HL-60 (cell line): Measurements from ENCODE around the gene KAT6B.

ENCODE experiments used
- DNase-seq, 2 experiments: peaks; one replicate each; pipeline ENCODE4 v3.0.0-alpha.2; 2010 to 2020; ENCODE audit warnings: low read depth in 1 of 2, low spot score in 1 of 2
- H3K27ac ChIP-seq: fragments of 250-450 bp; sonication (Bioruptor Pico); replicated peaks from 2 replicates; pipeline ENCODE4 v1.5.1; 2020; ENCODE audit warnings: mild to moderate bottlenecking, moderate library complexity
- H3K27me3 ChIP-seq: fragments of 250-450 bp; sonication (Bioruptor Pico); 2 replicates; pipeline ENCODE4 v1.5.1; 2021; ENCODE audit warnings: mild to moderate bottlenecking, moderate library complexity; ENCODE audit not compliant: insufficient read depth, poor library complexity, severe bottlenecking
- H3K4me3 ChIP-seq: replicated peaks from 2 replicates; pipeline ENCODE4 v1.5.1; 2011; ENCODE audit warnings: mild to moderate bottlenecking, control low read depth, low read length; ENCODE audit not compliant: insufficient read depth
- GABPA ChIP-seq: IDR thresholded peaks from 2 replicates; pipeline ENCODE4 v1.6.1; 2012; ENCODE audit warnings: low read depth
- POLR2AphosphoS5 ChIP-seq: IDR thresholded peaks from 2 replicates; pipeline ENCODE4 v1.6.1; 2012; ENCODE audit warnings: low read depth
- SPI1 ChIP-seq: IDR thresholded peaks from 2 replicates; pipeline ENCODE4 v1.6.1; 2012; ENCODE audit warnings: low read depth, mild to moderate bottlenecking, borderline replicate concordance
- TF ChIP-seq, protein P1 (sequence below): IDR thresholded peaks from one replicate; pipeline ENCODE4 v1.5.1; 2011; ENCODE audit warnings: low read length, control low read depth, inconsistent platforms; ENCODE audit not compliant: insufficient read depth
- TF ChIP-seq, protein P2 (sequence below): IDR thresholded peaks from 2 replicates; pipeline ENCODE4 v1.6.1; 2012; ENCODE audit warnings: low read depth; ENCODE audit not compliant: insufficient replicate concordance

The KAT6B gene

DNA sequence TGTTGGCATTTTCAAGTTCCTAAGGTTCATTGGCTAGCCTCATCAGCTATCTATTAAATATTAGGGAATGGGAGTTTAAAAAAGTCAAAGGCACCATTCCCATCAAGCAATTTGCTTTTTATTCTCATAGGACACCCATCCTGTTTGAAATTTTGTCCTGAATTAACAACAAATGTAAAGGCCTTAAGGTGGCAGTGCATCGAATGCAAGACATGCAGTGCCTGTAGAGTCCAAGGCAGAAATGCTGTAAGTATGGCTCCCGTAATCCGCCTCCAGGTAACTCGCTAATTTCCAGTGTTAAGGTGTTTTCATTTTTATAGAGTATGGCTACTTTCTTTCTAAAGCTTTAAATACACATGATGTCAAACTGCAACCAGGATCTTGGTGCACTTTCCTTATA is 143.1 kb downstream of the KAT6B start:
- TF ChIP-seq, protein P1, sequence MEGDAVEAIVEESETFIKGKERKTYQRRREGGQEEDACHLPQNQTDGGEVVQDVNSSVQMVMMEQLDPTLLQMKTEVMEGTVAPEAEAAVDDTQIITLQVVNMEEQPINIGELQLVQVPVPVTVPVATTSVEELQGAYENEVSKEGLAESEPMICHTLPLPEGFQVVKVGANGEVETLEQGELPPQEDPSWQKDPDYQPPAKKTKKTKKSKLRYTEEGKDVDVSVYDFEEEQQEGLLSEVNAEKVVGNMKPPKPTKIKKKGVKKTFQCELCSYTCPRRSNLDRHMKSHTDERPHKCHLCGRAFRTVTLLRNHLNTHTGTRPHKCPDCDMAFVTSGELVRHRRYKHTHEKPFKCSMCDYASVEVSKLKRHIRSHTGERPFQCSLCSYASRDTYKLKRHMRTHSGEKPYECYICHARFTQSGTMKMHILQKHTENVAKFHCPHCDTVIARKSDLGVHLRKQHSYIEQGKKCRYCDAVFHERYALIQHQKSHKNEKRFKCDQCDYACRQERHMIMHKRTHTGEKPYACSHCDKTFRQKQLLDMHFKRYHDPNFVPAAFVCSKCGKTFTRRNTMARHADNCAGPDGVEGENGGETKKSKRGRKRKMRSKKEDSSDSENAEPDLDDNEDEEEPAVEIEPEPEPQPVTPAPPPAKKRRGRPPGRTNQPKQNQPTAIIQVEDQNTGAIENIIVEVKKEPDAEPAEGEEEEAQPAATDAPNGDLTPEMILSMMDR = no peak
- TF ChIP-seq POLR2AphosphoS5 = no peak
- TF ChIP-seq, protein P2, sequence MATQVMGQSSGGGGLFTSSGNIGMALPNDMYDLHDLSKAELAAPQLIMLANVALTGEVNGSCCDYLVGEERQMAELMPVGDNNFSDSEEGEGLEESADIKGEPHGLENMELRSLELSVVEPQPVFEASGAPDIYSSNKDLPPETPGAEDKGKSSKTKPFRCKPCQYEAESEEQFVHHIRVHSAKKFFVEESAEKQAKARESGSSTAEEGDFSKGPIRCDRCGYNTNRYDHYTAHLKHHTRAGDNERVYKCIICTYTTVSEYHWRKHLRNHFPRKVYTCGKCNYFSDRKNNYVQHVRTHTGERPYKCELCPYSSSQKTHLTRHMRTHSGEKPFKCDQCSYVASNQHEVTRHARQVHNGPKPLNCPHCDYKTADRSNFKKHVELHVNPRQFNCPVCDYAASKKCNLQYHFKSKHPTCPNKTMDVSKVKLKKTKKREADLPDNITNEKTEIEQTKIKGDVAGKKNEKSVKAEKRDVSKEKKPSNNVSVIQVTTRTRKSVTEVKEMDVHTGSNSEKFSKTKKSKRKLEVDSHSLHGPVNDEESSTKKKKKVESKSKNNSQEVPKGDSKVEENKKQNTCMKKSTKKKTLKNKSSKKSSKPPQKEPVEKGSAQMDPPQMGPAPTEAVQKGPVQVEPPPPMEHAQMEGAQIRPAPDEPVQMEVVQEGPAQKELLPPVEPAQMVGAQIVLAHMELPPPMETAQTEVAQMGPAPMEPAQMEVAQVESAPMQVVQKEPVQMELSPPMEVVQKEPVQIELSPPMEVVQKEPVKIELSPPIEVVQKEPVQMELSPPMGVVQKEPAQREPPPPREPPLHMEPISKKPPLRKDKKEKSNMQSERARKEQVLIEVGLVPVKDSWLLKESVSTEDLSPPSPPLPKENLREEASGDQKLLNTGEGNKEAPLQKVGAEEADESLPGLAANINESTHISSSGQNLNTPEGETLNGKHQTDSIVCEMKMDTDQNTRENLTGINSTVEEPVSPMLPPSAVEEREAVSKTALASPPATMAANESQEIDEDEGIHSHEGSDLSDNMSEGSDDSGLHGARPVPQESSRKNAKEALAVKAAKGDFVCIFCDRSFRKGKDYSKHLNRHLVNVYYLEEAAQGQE = no peak
- TF ChIP-seq SPI1 = no peak
- no peak for TF ChIP-seq GABPA
- no peak for DNase-seq
- Histone ChIP-seq H3K4me3 (no peak overlapping the region), H3K27ac (no peak overlapping the region), H3K27me3 (no peaks in the 10 kb centered on the region)

DNA sequence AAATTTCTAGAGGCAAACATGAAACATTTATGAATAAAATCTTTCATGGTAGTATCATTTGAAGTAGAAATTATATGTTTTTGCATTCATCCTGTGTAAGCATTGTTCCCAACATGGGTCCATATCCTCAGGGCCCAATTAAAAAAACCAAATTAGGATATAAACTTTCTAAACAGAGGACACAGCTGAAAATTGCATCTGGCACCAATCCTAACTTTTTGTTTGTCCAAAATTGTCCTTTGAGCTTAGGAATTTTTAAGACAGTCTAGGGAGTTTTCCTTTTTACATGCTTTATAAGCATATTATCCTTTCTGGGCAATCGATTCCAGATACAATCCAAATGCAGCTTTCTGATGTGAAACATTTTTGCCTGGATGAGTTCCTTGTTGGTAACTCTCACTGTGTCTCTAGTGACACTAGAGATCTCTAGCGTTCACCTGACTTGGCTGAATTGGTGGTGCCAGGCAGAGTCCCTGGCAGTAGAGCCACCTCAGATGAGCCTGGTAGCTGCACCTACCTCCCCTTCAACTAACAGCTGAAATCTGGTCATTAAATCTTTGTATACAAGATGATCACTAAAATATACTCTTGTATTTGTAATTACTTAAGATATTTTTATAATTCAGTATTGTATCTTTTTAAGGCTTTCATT is 147.5 kb downstream of the KAT6B start:
- TF ChIP-seq SPI1 (no peak), GABPA (no peak), POLR2AphosphoS5 (no peak)
- TF ChIP-seq, protein P2 = no peak
- TF ChIP-seq, protein P1 = no peak
- DNase-seq = no peak

DNA sequence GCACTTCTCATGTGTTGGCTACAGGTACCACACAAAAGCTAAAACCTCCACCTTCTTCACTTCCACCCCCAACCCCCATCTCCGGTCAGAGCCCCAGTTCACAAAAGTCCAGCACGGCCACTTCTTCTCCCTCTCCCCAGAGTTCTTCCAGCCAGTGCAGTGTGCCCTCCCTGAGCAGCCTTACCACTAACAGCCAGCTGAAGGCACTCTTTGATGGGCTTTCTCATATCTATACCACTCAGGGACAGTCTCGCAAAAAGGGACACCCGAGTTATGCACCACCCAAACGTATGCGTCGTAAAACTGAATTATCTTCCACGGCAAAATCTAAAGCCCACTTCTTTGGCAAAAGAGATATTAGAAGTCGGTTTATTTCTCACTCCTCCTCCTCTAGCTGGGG is 149.4 kb downstream of the KAT6B start:
- no peak for DNase-seq
- no peaks in the 10 kb centered on the region for H3K27me3 ChIP-seq
- no peak overlapping the region for H3K4me3 ChIP-seq
- no peak overlapping the region for H3K27ac ChIP-seq
- TF ChIP-seq POLR2AphosphoS5 = no peak
- TF ChIP-seq GABPA = no peak
- no peak for TF ChIP-seq SPI1
- TF ChIP-seq, protein P2 = no peak
- TF ChIP-seq, protein P1 = no peak

More for the DNA sequence above, 147.5 kb downstream of the KAT6B start:
- no peaks in the 10 kb centered on the region for H3K27me3 ChIP-seq
- H3K27ac ChIP-seq = no peak overlapping the region
- H3K4me3 ChIP-seq = no peak overlapping the region
